Large intestine (tissue), 3 donors: ENCODE data around the gene AKNA. TPM values are rescaled to one million over a fixed set of nuclear protein-coding genes. Genes with fewer than 3 reads are reported as not detected.
A peak's percentile ranks its signal among the peaks of the same experiment; 100 is the strongest.

Source experiments
- DNase-seq, 2 donors: peaks; one replicate each; pipeline versions ENCODE4 v3.0.0 to v3.0.0-alpha.2; 2013
- H3K27ac ChIP-seq: one replicate; pipeline ENCODE4 v1.5.1; 2013; ENCODE audit warnings: low read length
- H3K27me3 ChIP-seq: 2 replicates; pipeline ENCODE4 v1.6.1; 2013; ENCODE audit warnings: low read length; ENCODE audit not compliant: control insufficient read depth, insufficient read depth
- H3K36me3 ChIP-seq: 2 replicates; pipeline ENCODE4 v1.6.1; 2013; ENCODE audit warnings: low read length; ENCODE audit not compliant: control insufficient read depth, insufficient read depth
- H3K4me1 ChIP-seq: one replicate; pipeline ENCODE4 v1.6.1; 2013; ENCODE audit warnings: low read length; ENCODE audit not compliant: control insufficient read depth, insufficient read depth
- H3K4me3 ChIP-seq: one replicate; pipeline ENCODE4 v1.5.1; 2013; ENCODE audit warnings: low read length
- H3K9me3 ChIP-seq: one replicate; pipeline ENCODE4 v1.6.1; 2013; ENCODE audit warnings: mild to moderate bottlenecking, low read depth, low read length, moderate library complexity; ENCODE audit not compliant: control insufficient read depth
- WGBS: methylation state at CpG from one replicate; pipeline ENCODE4 v1.1.5; 2013; ENCODE audit warnings: low lambda C conversion rate; ENCODE audit not compliant: insufficient coverage; 5-methylcytosine and 5-hydroxymethylcytosine counted together
- polyA plus RNA-seq: library from polyadenylated mRNA; unstranded; fragments of 120-200 nt; gene quantifications from one replicate; pipeline ENCODE4 v1.2.1, GENCODE V29; 2013

Gene AKNA
- polyA plus RNA-seq, 1 donor, result 12.0 TPM

DNA sequence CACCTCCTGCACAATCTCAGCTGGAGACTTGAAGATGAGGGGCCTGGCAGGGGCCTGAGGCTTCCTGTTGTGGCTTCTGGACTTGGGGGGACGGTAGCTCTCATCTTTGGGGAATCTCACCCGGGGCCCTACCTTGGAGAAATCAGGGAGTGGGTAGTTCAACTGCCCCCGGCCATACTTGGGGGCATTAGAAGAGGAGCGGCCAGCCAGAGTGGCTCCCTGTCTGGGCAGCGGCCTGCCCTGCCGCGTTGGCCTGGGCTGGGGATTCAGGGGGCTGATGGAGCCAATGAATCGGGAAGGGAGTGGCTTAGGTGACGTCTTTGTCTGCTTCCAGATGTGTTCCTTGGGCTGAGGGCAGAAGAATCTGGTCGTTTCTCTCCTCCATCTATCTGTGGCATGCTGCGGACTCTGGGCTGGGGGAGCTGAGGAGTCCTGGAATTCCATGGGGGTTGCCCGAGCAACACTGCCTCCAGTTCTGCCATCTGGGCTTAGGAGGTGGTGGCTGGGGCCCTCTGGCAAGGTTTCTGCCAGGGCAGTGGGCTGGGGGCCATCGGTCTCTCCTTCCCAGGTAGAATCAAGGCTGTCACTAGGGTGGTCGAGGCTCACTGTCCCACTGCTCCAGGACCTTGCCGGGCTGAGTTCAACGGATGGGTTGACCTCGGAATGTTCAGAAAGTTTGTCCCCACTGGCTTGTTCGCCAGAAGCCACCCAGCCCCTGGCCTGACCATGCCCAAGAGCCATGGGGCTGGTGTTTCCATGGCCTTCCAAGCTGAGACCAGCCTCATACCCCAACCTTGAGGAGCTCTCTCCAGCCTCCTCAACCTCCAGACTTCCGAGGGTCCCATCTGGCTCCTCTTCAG is 11.0 kb downstream of the AKNA start:
- H3K9me3 ChIP-seq, result no peaks in the 10 kb centered on the region
- peaks cover 59% of the 10 kb centered on the region for H3K36me3 ChIP-seq
- no peak overlapping the region for H3K4me3 ChIP-seq
- H3K27me3 ChIP-seq, result no peaks in the 10 kb centered on the region
- WGBS, result no CpG with 5 or more reads among the region's 19 CpGs
- no peak for DNase-seq
- no peaks in the 10 kb centered on the region for H3K4me1 ChIP-seq
- H3K27ac ChIP-seq, result no peak overlapping the region

DNA sequence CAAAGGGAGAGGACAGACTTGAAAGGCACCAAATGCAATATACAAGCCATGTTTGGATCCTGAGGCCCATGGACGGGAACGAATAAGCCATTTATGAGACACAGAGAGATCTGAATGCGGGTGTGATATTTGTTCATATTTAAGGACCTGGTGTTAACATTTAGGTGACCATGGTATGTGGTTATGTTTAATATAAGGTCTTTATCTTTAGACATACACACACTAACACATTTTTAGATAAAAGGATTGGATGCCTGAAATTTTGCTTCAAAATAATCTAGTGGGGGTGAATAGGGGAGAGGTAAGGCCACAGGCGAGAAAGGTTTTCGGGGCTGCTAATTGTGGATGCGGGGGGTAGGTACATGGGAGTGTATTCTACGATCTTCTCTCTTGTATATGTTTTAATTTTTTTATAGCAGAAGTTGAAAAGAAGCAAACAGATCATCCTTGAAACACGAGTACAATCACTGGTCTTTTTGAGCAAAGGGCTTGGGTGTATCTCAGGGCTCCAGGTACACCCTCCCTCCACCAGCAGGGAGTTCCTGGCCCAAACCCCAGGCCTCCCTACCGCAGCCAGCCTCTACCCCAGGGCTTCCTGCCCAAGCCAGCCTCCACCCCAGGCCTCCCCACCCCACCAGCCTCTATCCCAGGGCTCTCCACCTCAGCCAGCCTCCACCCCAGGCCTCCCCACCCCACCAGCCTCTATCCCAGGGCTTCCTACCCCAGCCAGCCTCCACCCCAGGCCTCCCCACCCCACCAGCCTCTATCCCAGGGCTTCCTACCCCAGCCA is 12.2 kb downstream of the AKNA start:
- 93% methylated on average over 6 of the region's 9 CpGs for WGBS
- Histone ChIP-seq H3K4me3 (no peak overlapping the region), H3K4me1 (no peaks in the 10 kb centered on the region), H3K27ac (no peak overlapping the region), H3K9me3 (no peaks in the 10 kb centered on the region), H3K36me3 (peaks cover 57% of the 10 kb centered on the region), H3K27me3 (no peaks in the 10 kb centered on the region)
- no peak for DNase-seq

DNA sequence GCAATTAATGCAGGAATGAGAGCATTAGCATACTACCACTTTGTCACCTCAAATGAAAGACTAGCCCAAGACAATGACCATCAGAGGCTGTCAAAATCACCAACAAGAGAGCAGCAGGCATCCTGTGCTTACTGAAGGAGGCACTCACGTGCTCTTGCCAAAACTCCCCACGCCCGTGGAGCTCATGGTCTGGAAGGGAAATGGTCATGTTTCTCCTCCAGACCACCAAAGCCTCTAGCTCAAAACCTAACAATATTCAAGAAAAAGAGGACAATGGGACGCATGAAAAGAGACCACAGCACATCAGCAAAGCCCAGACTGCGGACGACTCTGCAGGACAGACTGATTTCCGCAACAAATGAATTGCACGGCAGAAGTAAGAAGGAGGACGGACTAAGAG is 12.8 kb downstream of the AKNA start:
- no peak for DNase-seq
- H3K4me1 ChIP-seq, result no peaks in the 10 kb centered on the region
- H3K4me3 ChIP-seq, result no peak overlapping the region
- H3K9me3 ChIP-seq, result no peaks in the 10 kb centered on the region
- peaks cover 55% of the 10 kb centered on the region for H3K36me3 ChIP-seq
- H3K27ac ChIP-seq, result no peak overlapping the region
- WGBS, result 85% methylated on average over 3 of the region's 9 CpGs
- no peaks in the 10 kb centered on the region for H3K27me3 ChIP-seq

DNA sequence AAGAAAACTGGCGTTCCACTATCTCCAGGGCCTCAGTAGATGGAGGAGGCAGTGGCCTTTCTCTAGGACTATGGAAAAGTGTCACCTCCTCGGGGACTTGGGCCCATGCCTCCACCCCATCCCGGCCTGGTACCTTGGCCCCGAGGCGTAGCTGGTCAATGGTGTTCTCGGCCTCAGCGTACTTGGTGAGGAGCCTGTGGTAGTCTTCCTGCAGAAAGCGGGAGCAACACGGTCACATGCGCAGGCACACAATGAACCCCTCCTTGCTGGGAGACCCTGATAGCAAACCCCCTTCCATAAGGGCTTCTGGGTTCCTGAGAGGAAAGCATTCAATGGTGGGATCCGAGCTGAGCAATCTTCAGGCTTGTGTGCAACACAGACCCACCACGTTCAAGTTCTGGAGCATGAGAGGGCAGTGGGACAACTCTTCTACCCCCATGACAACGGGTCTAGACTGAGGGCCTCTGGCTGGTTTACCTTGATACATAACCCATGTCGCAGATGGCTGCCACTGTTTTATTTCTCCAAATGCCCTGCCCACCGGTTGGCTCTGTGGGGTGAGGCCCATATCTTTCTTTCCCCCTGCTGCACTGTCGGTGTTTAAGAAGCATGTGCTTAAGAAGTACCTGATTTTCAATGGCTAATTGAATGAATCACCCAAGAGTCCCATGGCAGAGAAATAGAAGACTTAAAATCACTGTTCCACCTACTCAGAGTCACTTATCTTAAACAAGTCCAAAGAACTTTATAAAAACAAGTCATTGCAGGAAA is 13.6 kb downstream of the AKNA start:
- Histone ChIP-seq H3K36me3 (peaks cover 50% of the 10 kb centered on the region), H3K4me3 (no peak overlapping the region), H3K27ac (no peak overlapping the region), H3K9me3 (no peaks in the 10 kb centered on the region), H3K4me1 (no peaks in the 10 kb centered on the region), H3K27me3 (no peaks in the 10 kb centered on the region)
- no peak for DNase-seq
- WGBS, result no CpG with 5 or more reads among the region's 16 CpGs

DNA sequence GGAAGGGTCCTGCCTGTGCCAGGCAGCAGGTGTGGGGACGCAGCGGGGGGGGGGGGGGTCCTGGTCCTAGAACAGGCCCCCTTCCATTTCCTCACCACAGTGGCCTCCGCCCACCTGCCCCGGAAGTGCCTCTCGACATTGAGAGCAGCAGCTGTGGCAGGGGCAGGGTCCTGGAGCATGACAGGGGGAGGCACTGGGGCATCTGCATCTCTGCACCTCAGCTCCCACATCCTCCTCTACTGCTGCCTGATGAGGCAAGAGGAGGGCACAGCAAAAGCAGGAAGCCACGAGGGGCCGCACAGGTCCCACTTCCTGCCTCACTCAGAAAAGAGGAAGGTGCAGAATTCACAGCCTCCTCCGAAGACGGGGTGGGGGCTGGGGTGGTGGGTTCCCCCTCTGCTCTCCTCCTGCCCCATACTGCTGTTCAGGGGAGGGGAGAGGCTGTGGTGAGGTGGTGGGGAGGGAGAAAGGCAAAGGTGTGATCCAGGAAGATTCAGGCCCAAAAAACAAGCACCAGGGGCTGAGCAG is 14.8 kb downstream of the AKNA start:
- no peaks in the 10 kb centered on the region for H3K4me1 ChIP-seq
- WGBS, result no CpG with 5 or more reads among the region's 9 CpGs
- no peak overlapping the region for H3K4me3 ChIP-seq
- peak overlapping the region; percentile 23 for H3K27ac ChIP-seq
- peaks cover 3% of the 10 kb centered on the region for H3K9me3 ChIP-seq
- H3K27me3 ChIP-seq, result no peaks in the 10 kb centered on the region
- H3K36me3 ChIP-seq, result peaks cover 48% of the 10 kb centered on the region
- DNase-seq, result peak in 1 of 2 donors; percentile 41

DNA sequence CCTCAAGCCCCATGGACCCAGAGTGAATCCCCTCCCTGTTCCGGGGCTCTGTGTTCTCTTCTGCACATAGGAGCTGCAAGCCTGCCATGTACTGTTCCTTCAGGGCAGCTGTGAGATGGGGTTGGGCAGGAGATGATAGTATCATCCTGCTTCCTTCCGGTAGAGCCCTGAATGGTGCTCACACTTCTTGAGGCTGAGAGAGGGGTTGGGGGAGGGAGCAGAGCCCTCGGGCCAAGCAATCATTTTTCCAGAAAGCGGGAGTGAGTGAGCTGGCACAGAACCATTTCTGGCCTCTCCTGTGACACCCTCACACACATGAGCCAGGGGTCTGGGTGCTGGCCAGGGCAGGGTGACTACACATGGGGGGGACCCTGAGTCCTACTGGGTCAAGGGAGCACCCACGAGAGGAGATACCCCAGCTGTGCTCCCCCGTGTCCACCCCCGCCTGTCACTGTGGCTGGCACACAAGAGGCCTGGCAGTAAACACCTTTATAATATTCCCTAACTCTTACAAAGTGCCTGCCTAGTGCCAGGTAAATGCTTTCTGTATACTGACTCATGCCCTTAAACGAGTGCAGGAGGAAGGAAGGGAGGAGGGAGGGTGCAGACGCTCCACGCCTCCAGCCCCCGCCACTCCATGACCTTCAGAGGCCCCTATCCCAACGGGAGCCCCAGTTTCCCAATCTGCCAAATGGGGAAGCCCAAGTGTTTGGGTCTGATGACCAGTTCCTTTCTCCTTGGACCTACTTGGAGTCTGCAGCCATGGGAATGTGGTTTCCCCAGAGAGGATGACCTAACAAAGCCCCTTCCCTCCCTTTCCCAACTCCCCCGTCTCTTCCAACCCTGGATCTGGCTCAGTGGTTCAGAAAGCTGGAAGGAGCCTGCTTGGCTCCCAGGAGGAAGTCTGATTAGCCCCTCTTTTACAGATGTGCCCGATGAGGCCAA is 15.5 kb downstream of the AKNA start:
- WGBS, result no CpG with 5 or more reads among the region's 14 CpGs
- Histone ChIP-seq H3K9me3 (peaks cover 3% of the 10 kb centered on the region), H3K4me3 (no peak overlapping the region), H3K4me1 (no peaks in the 10 kb centered on the region), H3K27me3 (no peaks in the 10 kb centered on the region), H3K27ac (peak overlapping the region; percentile 23), H3K36me3 (peaks cover 49% of the 10 kb centered on the region)
- no peak for DNase-seq

DNA sequence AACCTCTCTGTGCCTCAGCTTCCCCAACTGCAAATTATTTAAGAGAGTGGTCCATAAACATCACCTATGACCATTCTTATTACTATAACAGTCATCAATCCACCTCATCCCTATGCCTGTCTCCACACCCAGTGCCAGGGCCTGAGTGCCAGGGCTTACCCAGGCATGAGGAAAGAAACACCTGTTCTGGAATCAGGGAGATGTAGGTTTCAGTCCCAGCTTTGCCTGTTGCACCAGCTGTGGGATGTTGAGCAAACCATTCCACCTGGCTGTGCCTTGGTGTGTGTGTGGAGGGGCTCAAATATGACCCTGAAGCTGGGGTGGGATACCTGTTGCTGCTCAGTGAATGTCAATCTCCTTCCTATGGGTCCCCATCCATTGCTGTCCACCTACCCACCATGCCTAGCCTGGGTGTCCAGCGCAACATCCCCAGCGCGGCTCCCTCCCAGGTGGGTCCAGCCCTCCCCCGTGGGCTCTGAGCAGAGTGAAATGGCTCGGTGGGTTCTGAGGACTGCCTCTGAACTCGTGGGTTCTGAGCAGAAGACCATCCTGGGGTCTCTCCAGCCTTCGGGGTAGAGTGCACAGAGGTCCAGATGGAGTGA is 16.3 kb downstream of the AKNA start:
- Histone ChIP-seq H3K27me3 (no peaks in the 10 kb centered on the region), H3K9me3 (peaks cover 3% of the 10 kb centered on the region), H3K4me1 (no peaks in the 10 kb centered on the region), H3K4me3 (no peak overlapping the region), H3K36me3 (peaks cover 44% of the 10 kb centered on the region), H3K27ac (no peak overlapping the region)
- DNase-seq, result no peak
- no CpG with 5 or more reads among the region's 7 CpGs for WGBS

DNA sequence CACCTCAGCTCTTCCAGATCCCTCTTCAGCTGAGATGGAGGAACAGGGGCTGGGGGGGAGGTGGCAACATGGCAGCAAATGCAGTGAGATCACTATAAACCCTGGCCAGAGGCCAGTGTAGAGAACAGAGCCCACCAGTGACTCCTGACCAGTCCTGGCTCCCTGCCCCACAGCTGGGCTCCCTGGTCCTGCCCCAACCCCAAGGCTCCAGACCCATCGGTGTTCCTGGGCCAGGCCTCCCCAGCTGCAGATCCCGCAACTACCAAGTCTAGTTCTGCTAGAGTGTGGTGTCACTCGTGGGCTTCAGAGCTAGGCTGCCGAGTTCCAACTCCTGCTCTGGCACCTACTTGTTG is 16.8 kb downstream of the AKNA start:
- H3K36me3 ChIP-seq, result peaks cover 42% of the 10 kb centered on the region
- H3K27ac ChIP-seq, result no peak overlapping the region
- DNase-seq, result no peak
- no peaks in the 10 kb centered on the region for H3K4me1 ChIP-seq
- H3K9me3 ChIP-seq, result peaks cover 3% of the 10 kb centered on the region
- H3K27me3 ChIP-seq, result no peaks in the 10 kb centered on the region
- no peak overlapping the region for H3K4me3 ChIP-seq
- no CpG with 5 or more reads among the region's 4 CpGs for WGBS

DNA sequence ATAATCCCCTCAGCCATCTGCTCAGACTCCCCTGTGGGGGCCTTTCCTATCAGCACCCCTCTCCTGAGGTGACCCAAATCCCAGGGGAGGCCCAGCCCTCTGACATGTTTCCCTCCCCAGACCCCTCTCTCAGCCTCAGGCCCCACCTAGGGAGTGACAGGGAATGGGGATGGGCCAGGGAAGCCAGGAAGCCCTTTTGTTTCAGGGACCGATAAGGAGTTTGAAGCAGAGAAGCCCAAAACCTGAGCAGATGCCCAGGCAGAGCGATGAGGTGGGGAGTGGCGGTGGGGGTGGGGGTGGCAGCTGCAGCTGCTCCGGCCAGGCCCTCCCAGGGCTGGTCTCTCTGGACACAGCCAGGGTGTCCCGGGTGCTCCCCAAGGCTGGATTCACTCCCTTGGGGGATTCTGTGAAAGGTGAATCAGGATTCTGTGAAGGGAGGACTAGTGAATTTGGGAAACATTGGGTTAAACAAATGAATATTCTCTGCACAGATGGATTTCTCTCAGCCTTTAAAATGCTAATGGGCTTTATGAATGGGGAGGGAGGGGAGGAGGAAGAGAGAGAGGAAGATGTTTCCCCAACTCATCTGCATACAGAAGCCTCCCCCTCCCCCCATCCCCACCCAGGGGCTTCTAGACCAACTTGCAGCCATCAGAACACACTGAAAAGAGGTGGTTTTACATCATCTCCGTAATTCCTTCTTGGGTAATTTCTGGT is 17.4 kb downstream of the AKNA start:
- Histone ChIP-seq H3K4me1 (no peaks in the 10 kb centered on the region), H3K27ac (no peak overlapping the region), H3K27me3 (no peaks in the 10 kb centered on the region), H3K9me3 (peaks cover 3% of the 10 kb centered on the region), H3K4me3 (no peak overlapping the region), H3K36me3 (peaks cover 42% of the 10 kb centered on the region)
- no peak for DNase-seq
- no CpG with 5 or more reads among the region's 6 CpGs for WGBS
